Measurements from ENCODE around the gene GBP7.

The GBP7 gene

DNA sequence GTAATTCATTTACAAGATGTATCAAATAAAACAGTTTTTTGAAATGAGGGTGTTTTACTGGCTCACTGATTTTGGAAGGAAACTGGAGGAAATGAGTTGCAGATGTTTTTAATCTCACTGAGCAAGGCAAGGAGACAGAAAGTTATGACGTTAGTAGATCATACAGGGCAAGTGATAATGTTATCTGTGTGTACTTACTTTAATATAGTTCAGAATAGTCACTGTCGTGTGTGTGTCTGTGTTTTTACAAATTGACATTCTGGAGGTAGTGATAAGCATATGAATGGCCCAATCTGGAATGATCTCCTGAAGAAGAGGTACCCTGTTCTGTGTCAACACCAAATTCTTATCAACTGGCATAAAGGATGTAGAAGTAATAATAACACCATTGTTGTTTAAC lies 24.9 kb upstream of the GBP7 start (continued):
- TF ChIP-seq CSRNP3 (CRISPR knock-in tag; IDR thresholded peaks at IDR 0.05) (peak; percentile 93), ZFP30 (CRISPR knock-in tag; IDR thresholded peaks at IDR 0.05) (no peak), ZNF70 (CRISPR knock-in tag; IDR thresholded peaks at IDR 0.05) (no peak), RARB (CRISPR knock-in tag; IDR thresholded peaks at IDR 0.05) (no peak), ARNTL (CRISPR knock-in tag; IDR thresholded peaks at IDR 0.05; ENCODE audit: borderline replicate concordance, low read depth) (no peak), OSR1 (CRISPR knock-in tag; IDR thresholded peaks at IDR 0.05) (no peak)
- TF ChIP-seq, protein P1, sequence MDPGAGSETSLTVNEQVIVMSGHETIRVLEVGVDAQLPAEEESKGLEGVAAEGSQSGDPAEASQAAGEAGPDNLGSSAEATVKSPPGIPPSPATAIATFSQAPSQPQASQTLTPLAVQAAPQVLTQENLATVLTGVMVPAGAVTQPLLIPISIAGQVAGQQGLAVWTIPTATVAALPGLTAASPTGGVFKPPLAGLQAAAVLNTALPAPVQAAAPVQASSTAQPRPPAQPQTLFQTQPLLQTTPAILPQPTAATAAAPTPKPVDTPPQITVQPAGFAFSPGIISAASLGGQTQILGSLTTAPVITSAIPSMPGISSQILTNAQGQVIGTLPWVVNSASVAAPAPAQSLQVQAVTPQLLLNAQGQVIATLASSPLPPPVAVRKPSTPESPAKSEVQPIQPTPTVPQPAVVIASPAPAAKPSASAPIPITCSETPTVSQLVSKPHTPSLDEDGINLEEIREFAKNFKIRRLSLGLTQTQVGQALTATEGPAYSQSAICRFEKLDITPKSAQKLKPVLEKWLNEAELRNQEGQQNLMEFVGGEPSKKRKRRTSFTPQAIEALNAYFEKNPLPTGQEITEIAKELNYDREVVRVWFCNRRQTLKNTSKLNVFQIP (CRISPR knock-in tag; IDR thresholded peaks at IDR 0.05; ENCODE audit: borderline replicate concordance, low read depth) = no peak

- TF ChIP-seq RARB (CRISPR knock-in tag; IDR thresholded peaks at IDR 0.05) (no peak), ZNF70 (CRISPR knock-in tag; IDR thresholded peaks at IDR 0.05) (no peak), ZC3H10 (CRISPR knock-in tag; IDR thresholded peaks at IDR 0.05) (no peak), GLIS3 (CRISPR knock-in tag; IDR thresholded peaks at IDR 0.05) (no peak), ZFP3 (CRISPR knock-in tag; IDR thresholded peaks at IDR 0.05) (no peak), ESRRG (CRISPR knock-in tag; IDR thresholded peaks at IDR 0.05) (no peak), BACH2 (CRISPR knock-in tag; IDR thresholded peaks at IDR 0.05; ENCODE audit: borderline replicate concordance) (no peak)
- TF ChIP-seq, protein P2, sequence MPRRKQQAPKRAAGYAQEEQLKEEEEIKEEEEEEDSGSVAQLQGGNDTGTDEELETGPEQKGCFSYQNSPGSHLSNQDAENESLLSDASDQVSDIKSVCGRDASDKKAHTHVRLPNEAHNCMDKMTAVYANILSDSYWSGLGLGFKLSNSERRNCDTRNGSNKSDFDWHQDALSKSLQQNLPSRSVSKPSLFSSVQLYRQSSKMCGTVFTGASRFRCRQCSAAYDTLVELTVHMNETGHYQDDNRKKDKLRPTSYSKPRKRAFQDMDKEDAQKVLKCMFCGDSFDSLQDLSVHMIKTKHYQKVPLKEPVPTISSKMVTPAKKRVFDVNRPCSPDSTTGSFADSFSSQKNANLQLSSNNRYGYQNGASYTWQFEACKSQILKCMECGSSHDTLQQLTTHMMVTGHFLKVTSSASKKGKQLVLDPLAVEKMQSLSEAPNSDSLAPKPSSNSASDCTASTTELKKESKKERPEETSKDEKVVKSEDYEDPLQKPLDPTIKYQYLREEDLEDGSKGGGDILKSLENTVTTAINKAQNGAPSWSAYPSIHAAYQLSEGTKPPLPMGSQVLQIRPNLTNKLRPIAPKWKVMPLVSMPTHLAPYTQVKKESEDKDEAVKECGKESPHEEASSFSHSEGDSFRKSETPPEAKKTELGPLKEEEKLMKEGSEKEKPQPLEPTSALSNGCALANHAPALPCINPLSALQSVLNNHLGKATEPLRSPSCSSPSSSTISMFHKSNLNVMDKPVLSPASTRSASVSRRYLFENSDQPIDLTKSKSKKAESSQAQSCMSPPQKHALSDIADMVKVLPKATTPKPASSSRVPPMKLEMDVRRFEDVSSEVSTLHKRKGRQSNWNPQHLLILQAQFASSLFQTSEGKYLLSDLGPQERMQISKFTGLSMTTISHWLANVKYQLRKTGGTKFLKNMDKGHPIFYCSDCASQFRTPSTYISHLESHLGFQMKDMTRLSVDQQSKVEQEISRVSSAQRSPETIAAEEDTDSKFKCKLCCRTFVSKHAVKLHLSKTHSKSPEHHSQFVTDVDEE (CRISPR knock-in tag; IDR thresholded peaks at IDR 0.05) = no peak
- ATAC-seq = no peak
These were observed 23.8 kb upstream of the GBP7 start for GRCh38 chr1:89199525-89200031.

GRCh38 chr1:89198491-89199072 lies 22.8 kb upstream of the GBP7 start, which contains the start of gene GBP4:
GBP4 (minus strand) TSS chr1:89198942; CDS start chr1:89198834, 108 bp downstream.
- TF ChIP-seq, protein P1 (CRISPR knock-in tag; IDR thresholded peaks at IDR 0.05; ENCODE audit: borderline replicate concordance, low read depth) = no peak
- TF ChIP-seq ESRRG (CRISPR knock-in tag; IDR thresholded peaks at IDR 0.05) (no peak), CSRNP3 (CRISPR knock-in tag; IDR thresholded peaks at IDR 0.05) (no peak), OSR1 (CRISPR knock-in tag; IDR thresholded peaks at IDR 0.05) (no peak), ZNF8 (CRISPR knock-in tag; IDR thresholded peaks at IDR 0.05) (no peak)
- TF ChIP-seq, protein P2 (CRISPR knock-in tag; IDR thresholded peaks at IDR 0.05) = no peak
- no peak for ATAC-seq

All from SK-N-SH treated with all-trans-retinoic acid at 6 μM for 48 hours (cell line).